Measurements from ENCODE around the gene IL37. TPM values are rescaled to one million over a fixed set of nuclear protein-coding genes. Genes with fewer than 3 reads are reported as not detected.

Gene IL37
- total RNA-seq, 1 experiment from 2014 or later, result not detected

DNA sequence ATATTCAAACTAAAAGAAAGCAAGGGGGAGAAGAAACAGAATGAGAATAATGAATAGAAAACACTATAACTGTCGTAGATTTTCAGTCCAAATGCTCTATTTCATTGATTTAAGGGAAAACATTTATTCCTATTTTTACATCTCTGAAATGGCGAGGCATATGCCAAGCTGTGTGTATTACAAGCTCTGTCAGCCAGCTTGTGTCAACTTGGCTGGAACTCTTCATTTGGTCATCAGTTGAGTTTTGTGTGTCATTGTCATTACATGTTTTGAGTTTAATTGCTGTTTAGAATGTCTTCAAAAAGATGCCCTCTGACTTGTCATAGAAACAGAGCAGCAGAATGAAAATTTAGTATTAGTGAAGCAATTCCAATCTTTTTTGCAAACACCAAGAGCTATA, 8.1 kb upstream of the IL37 start:
- Mint-ChIP-seq H3K36me3 (ENCODE audit: insufficient read depth in 1 of 3, low read depth in 3 of 3) (no peaks in the 10 kb centered on the region), H3K27me3 (ENCODE audit: low read depth) (no peaks in the 10 kb centered on the region), H3K9me3 (no peaks in the 10 kb centered on the region), H3K4me3 (no peak overlapping the region; a peak in 1 of 5 replicates), H3K4me1 (no peaks in the 10 kb centered on the region), H3K27ac (no peak overlapping the region)
- Histone ChIP-seq H4K91ac (ENCODE audit: insufficient read length, low read depth, low read length) (no peak overlapping the region), H3K9me3 (ENCODE audit: control insufficient read depth, low read depth, low read length) (no peaks in the 10 kb centered on the region), H3K4me2 (ENCODE audit: insufficient read depth, insufficient read length, low read length) (no peak overlapping the region), H3T11ph (ENCODE audit: low read length) (no peak overlapping the region), H3K18ac (ENCODE audit: insufficient read length, low read depth, low read length) (no peak overlapping the region), H3K56ac (ENCODE audit: insufficient read length, low read depth, low read length) (no peak overlapping the region), H2BK5ac (ENCODE audit: insufficient read length, low read length) (no peak overlapping the region), H2BK12ac (ENCODE audit: insufficient read length, low read depth, low read length) (no peak overlapping the region), H2BK120ac (ENCODE audit: low read depth, low read length, poor library complexity, severe bottlenecking) (no peak overlapping the region), H3K23me2 (ENCODE audit: insufficient read length, low read depth, low read length, poor library complexity, severe bottlenecking) (no peaks in the 10 kb centered on the region), H3K14ac (ENCODE audit: insufficient read depth, low read length) (no peak overlapping the region), H2BK15ac (ENCODE audit: low read depth, low read length) (no peak overlapping the region), H3K27me3 (ENCODE audit: insufficient read depth, low read length) (no peaks in the 10 kb centered on the region), H3K79me2 (ENCODE audit: insufficient read depth, low read length) (no peaks in the 10 kb centered on the region), H3K4me1 (ENCODE audit: insufficient read depth, low read length) (peaks cover 4% of the 10 kb centered on the region; the same call in 1 of the 2 replicates), H3K79me1 (ENCODE audit: insufficient read depth, low read depth, low read length, poor library complexity, severe bottlenecking) (no peaks in the 10 kb centered on the region), H2AK5ac (ENCODE audit: insufficient read length, low read length) (no peak overlapping the region), H2BK20ac (ENCODE audit: low read depth, low read length, poor library complexity, severe bottlenecking) (no peak overlapping the region), H3K4ac (ENCODE audit: low read depth, low read length) (no peak overlapping the region), H3K27ac (ENCODE audit: insufficient read length, low read depth, low read length) (no peak overlapping the region), H4K5ac (ENCODE audit: insufficient read length, low read depth, low read length) (no peak overlapping the region), H4K20me1 (ENCODE audit: control insufficient read depth, insufficient read depth, insufficient read length) (no peaks in the 10 kb centered on the region), H2AFZ (ENCODE audit: low read length) (no peak overlapping the region), H4K8ac (replicated peaks; ENCODE audit: insufficient read length, low read depth, low read length) (no peak overlapping the region), H3K23ac (ENCODE audit: insufficient read length, low read depth, low read length) (no peak overlapping the region), H3K9ac (ENCODE audit: extremely low read depth, insufficient read length, low read length) (no peak overlapping the region)
- WGBS (ENCODE audit: extremely low coverage, insufficient read length, low lambda C conversion rate), result no CpG with 5 or more reads among the region's 2 CpGs
- TF ChIP-seq, protein P1, sequence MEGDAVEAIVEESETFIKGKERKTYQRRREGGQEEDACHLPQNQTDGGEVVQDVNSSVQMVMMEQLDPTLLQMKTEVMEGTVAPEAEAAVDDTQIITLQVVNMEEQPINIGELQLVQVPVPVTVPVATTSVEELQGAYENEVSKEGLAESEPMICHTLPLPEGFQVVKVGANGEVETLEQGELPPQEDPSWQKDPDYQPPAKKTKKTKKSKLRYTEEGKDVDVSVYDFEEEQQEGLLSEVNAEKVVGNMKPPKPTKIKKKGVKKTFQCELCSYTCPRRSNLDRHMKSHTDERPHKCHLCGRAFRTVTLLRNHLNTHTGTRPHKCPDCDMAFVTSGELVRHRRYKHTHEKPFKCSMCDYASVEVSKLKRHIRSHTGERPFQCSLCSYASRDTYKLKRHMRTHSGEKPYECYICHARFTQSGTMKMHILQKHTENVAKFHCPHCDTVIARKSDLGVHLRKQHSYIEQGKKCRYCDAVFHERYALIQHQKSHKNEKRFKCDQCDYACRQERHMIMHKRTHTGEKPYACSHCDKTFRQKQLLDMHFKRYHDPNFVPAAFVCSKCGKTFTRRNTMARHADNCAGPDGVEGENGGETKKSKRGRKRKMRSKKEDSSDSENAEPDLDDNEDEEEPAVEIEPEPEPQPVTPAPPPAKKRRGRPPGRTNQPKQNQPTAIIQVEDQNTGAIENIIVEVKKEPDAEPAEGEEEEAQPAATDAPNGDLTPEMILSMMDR (conservative IDR thresholded peaks at IDR 0.05), result no peak
- DNase-seq, result no peak

Measured in H9 (cell line).